H9 (cell line): ENCODE measurements around the gene FANCI. TPM values are rescaled to one million over a fixed set of nuclear protein-coding genes. Genes with fewer than 3 reads are reported as not detected.

Experiments
- DNase-seq: peaks from one replicate; pipeline ENCODE4 v3.0.0-alpha.2; 2017
- H2AFZ ChIP-seq: one replicate; pipeline ENCODE4 v1.6.1; 2013; ENCODE audit warnings: mild to moderate bottlenecking, low read length, control low read depth, moderate library complexity
- H2AK5ac ChIP-seq: 2 replicates; pipeline ENCODE4 v1.6.1; 2013; ENCODE audit warnings: low read length, control low read depth, mixed read lengths; ENCODE audit not compliant: insufficient read length
- H2BK120ac ChIP-seq: one replicate; pipeline ENCODE4 v1.6.1; 2013; ENCODE audit warnings: low read depth, mild to moderate bottlenecking, low read length, control low read depth, inconsistent platforms; ENCODE audit not compliant: poor library complexity, severe bottlenecking
- H2BK12ac ChIP-seq: 2 replicates; pipeline ENCODE4 v1.6.1; 2013; ENCODE audit warnings: low read length, control low read depth, mixed read lengths, low read depth; ENCODE audit not compliant: insufficient read length
- H2BK15ac ChIP-seq: 2 replicates; pipeline ENCODE4 v1.6.1; 2013; ENCODE audit warnings: low read depth, low read length, control low read depth
- H2BK20ac ChIP-seq: one replicate; pipeline ENCODE4 v1.6.1; 2013; ENCODE audit warnings: low read depth, mild to moderate bottlenecking, low read length, control low read depth, inconsistent platforms; ENCODE audit not compliant: poor library complexity, severe bottlenecking
- H2BK5ac ChIP-seq: 2 replicates; pipeline ENCODE4 v1.6.1; 2013; ENCODE audit warnings: low read length, control low read depth, mixed read lengths; ENCODE audit not compliant: insufficient read length
- H3K14ac ChIP-seq: 2 replicates; pipeline ENCODE4 v1.6.1; 2013; ENCODE audit warnings: low read length, control low read depth; ENCODE audit not compliant: insufficient read depth
- H3K18ac ChIP-seq: 2 replicates; pipeline ENCODE4 v1.6.1; 2013; ENCODE audit warnings: low read depth, mild to moderate bottlenecking, mixed read lengths, low read length, control low read depth; ENCODE audit not compliant: insufficient read length
- H3K23ac ChIP-seq: 2 replicates; pipeline ENCODE4 v1.6.1; 2013; ENCODE audit warnings: low read length, control low read depth, mixed read lengths, low read depth; ENCODE audit not compliant: insufficient read length
- H3K23me2 ChIP-seq: 2 replicates; pipeline ENCODE4 v1.6.1; 2013; ENCODE audit warnings: low read depth, mild to moderate bottlenecking, mixed read lengths, low read length, control low read depth; ENCODE audit not compliant: insufficient read length, poor library complexity, severe bottlenecking
- H3K27ac ChIP-seq: 2 replicates; pipeline ENCODE4 v1.5.1; 2013; ENCODE audit warnings: low read length, control low read depth, mixed read lengths, low read depth; ENCODE audit not compliant: insufficient read length
- H3K27me3 ChIP-seq: 2 replicates; pipeline ENCODE4 v1.6.1; 2013; ENCODE audit warnings: low read length, control low read depth, inconsistent platforms; ENCODE audit not compliant: insufficient read depth
- H3K4ac ChIP-seq: 2 replicates; pipeline ENCODE4 v1.6.1; 2013; ENCODE audit warnings: low read depth, mild to moderate bottlenecking, control low read depth, inconsistent platforms, low read length, moderate library complexity
- H3K4me1 ChIP-seq: 2 replicates; pipeline ENCODE4 v1.6.1; 2013; ENCODE audit warnings: low read length, control low read depth, inconsistent platforms; ENCODE audit not compliant: insufficient read depth
- H3K4me2 ChIP-seq: 2 replicates; pipeline ENCODE4 v1.6.1; 2013; ENCODE audit warnings: low read length, control low read depth, mixed read lengths; ENCODE audit not compliant: insufficient read length, insufficient read depth
- H3K56ac ChIP-seq: 2 replicates; pipeline ENCODE4 v1.6.1; 2013; ENCODE audit warnings: low read depth, mild to moderate bottlenecking, mixed read lengths, low read length, control low read depth; ENCODE audit not compliant: insufficient read length
- H3K79me1 ChIP-seq: 2 replicates; pipeline ENCODE4 v1.6.1; 2013; ENCODE audit warnings: low read depth, mild to moderate bottlenecking, moderate library complexity, low read length, control low read depth, inconsistent platforms; ENCODE audit not compliant: insufficient read depth, poor library complexity, severe bottlenecking
- H3K79me2 ChIP-seq: 2 replicates; pipeline ENCODE4 v1.6.1; 2013; ENCODE audit warnings: low read length, control low read depth, inconsistent platforms; ENCODE audit not compliant: insufficient read depth
- H3K9ac ChIP-seq: 2 replicates; pipeline ENCODE4 v1.6.1; 2013; ENCODE audit warnings: low read length, control low read depth, mixed read lengths; ENCODE audit not compliant: insufficient read length; ENCODE audit errors: extremely low read depth
- H3K9me3 ChIP-seq: one replicate; pipeline ENCODE4 v1.6.1; 2013; ENCODE audit warnings: low read depth, low read length, inconsistent platforms; ENCODE audit not compliant: control insufficient read depth
- H3T11ph ChIP-seq: one replicate; pipeline ENCODE4 v1.6.1; 2013; ENCODE audit warnings: mild to moderate bottlenecking, low read length, control low read depth, inconsistent platforms
- H4K20me1 ChIP-seq: one replicate; pipeline ENCODE4 v1.6.1; 2013; ENCODE audit not compliant: control insufficient read depth, insufficient read length, insufficient read depth
- H4K5ac ChIP-seq: 2 replicates; pipeline ENCODE4 v1.6.1; 2013; ENCODE audit warnings: low read depth, mild to moderate bottlenecking, mixed read lengths, low read length, control low read depth; ENCODE audit not compliant: insufficient read length
- H4K8ac ChIP-seq: replicated peaks from 2 replicates; pipeline ENCODE4 v1.6.1; 2013; ENCODE audit warnings: low read length, control low read depth, mixed read lengths, low read depth; ENCODE audit not compliant: insufficient read length
- H4K91ac ChIP-seq: 2 replicates; pipeline ENCODE4 v1.6.1; 2013; ENCODE audit warnings: low read depth, mild to moderate bottlenecking, moderate library complexity, mixed read lengths, low read length, control low read depth; ENCODE audit not compliant: insufficient read length
- H3K27ac Mint-ChIP-seq, 3 experiments: 2 replicates in 2 of 3; 3 replicates in 1 of 3; pipeline ENCODE4 v1.8.0; 2020 to 2021; ENCODE audit warnings: mixed read lengths in 3 of 3, mild to moderate bottlenecking in 1 of 3, moderate library complexity in 1 of 3
- H3K27me3 Mint-ChIP-seq: 2 replicates; pipeline ENCODE4 v1.8.0; 2021; ENCODE audit warnings: low read depth, mild to moderate bottlenecking, moderate library complexity, mixed read lengths
- H3K36me3 Mint-ChIP-seq, 3 experiments: 2 replicates in 2 of 3; 3 replicates in 1 of 3; pipeline ENCODE4 v1.8.0; 2020 to 2021; ENCODE audit warnings: low read depth in 3 of 3, mixed read lengths in 3 of 3; ENCODE audit not compliant: insufficient read depth in 1 of 3
- H3K4me1 Mint-ChIP-seq, 2 experiments: 2 replicates each; pipeline ENCODE4 v1.8.0; 2020; ENCODE audit warnings: mixed read lengths in 2 of 2
- H3K4me3 Mint-ChIP-seq, 2 experiments: 2 replicates in 1 of 2; 3 replicates in 1 of 2; pipeline ENCODE4 v1.8.0; 2020 to 2021; ENCODE audit warnings: mild to moderate bottlenecking in 2 of 2, mixed read lengths in 2 of 2, moderate library complexity in 1 of 2
- H3K9me3 Mint-ChIP-seq, 2 experiments: 2 replicates in 1 of 2; 3 replicates in 1 of 2; pipeline ENCODE4 v1.8.0; 2020; ENCODE audit warnings: mild to moderate bottlenecking in 2 of 2, mixed read lengths in 2 of 2, moderate library complexity in 1 of 2
- CTCF ChIP-seq: fragments of 200-600 bp; sonication (generic); conservative IDR thresholded peaks from 3 replicates; pipeline ENCODE4 v1.8.0; 2021; ENCODE audit warnings: antibody characterized with exemption, mild to moderate bottlenecking
- WGBS: extraction: QIAGEN DNeasy Blood & Tissue Kit; methylation state at CpG from one replicate; pipeline ENCODE4 v1.1.7; 2013; ENCODE audit warnings: missing lambda C conversion rate, low lambda C conversion rate, mixed read lengths; ENCODE audit not compliant: insufficient read length; ENCODE audit errors: extremely low coverage; 5-methylcytosine and 5-hydroxymethylcytosine counted together
- total RNA-seq: library from RNA; stranded (reverse); gene quantifications from 2 replicates; pipeline ENCODE4 v1.2.1, GENCODE V29; 2021

FANCI gene
- total RNA-seq, 1 experiment from 2014 or later, result 106 TPM

GRCh38 chr15:89340573-89340972 is 96.8 kb downstream of the FANCI start:
- no peak overlapping the region for H3K4me2 ChIP-seq
- no peak overlapping the region for H3K18ac ChIP-seq
- TF ChIP-seq CTCF, result no peak
- peaks cover 2% of the 10 kb centered on the region for H3K23me2 ChIP-seq
- no peak overlapping the region for H3K4ac ChIP-seq
- no peak overlapping the region for H3T11ph ChIP-seq
- no peak overlapping the region for H3K27ac Mint-ChIP-seq
- H4K20me1 ChIP-seq, result no peaks in the 10 kb centered on the region
- no peak overlapping the region for H4K8ac ChIP-seq
- H3K27ac ChIP-seq, result no peak overlapping the region
- H3K14ac ChIP-seq, result peak overlapping the region; percentile 35; the same call in 1 of the 2 replicates
- no peak overlapping the region for H2BK12ac ChIP-seq
- no peak overlapping the region for H3K56ac ChIP-seq
- H3K23ac ChIP-seq, result no peak overlapping the region
- no CpG with 5 or more reads among the region's 7 CpGs for WGBS
- no peaks in the 10 kb centered on the region for H3K36me3 Mint-ChIP-seq
- no peaks in the 10 kb centered on the region for H3K79me1 ChIP-seq
- no peak overlapping the region for H2BK5ac ChIP-seq
- no peak overlapping the region for H3K4me3 Mint-ChIP-seq
- H2AFZ ChIP-seq, result no peak overlapping the region
- H4K5ac ChIP-seq, result no peak overlapping the region
- H3K79me2 ChIP-seq, result no peaks in the 10 kb centered on the region
- H3K9ac ChIP-seq, result no peak overlapping the region
- no peak overlapping the region for H4K91ac ChIP-seq
- H2BK20ac ChIP-seq, result no peak overlapping the region
- no peak overlapping the region for H2BK15ac ChIP-seq
- H3K27me3 ChIP-seq, result no peaks in the 10 kb centered on the region; the same call in 1 of the 2 replicates
- H3K9me3 Mint-ChIP-seq, result no peaks in the 10 kb centered on the region
- H3K9me3 ChIP-seq, result no peaks in the 10 kb centered on the region
- H3K27me3 Mint-ChIP-seq, result peaks cover 43% of the 10 kb centered on the region
- no peak overlapping the region for H2BK120ac ChIP-seq
- H3K4me1 ChIP-seq, result no peaks in the 10 kb centered on the region
- H2AK5ac ChIP-seq, result no peak overlapping the region
- DNase-seq, result no peak
- 0 out of 4 replicates have a peak, but pooled peaks cover 0 to 4% of the 10 kb centered on the region in 2 experiments for H3K4me1 Mint-ChIP-seq
